ENCODE results near the gene MYDGF.

Gene MYDGF

GRCh38 chr19:4678881-4679790 is 9.0 kb upstream of the MYDGF start:
- no peak for DNase-seq (ENCODE audit: low spot score)
- in situ Hi-C loops (cut with MboI; ENCODE audit: low pct_unique_long_range_greater_than_20kb, low sequenced_read_pairs, unreplicated experiment) = no loop called here
- TF ChIP-seq CTCF (IDR thresholded peaks at IDR 0.05; ENCODE audit: extremely low read depth, insufficient read depth, missing control alignments) = no peak

GRCh38 chr19:4676955-4677731 is 7.0 kb upstream of the MYDGF start:
- TF ChIP-seq CTCF (IDR thresholded peaks at IDR 0.05; ENCODE audit: extremely low read depth, insufficient read depth, missing control alignments) = peak; percentile 33
- in situ Hi-C loops (cut with MboI; ENCODE audit: low pct_unique_long_range_greater_than_20kb, low sequenced_read_pairs, unreplicated experiment) = no loop called here
- DNase-seq (ENCODE audit: low spot score) = no peak

- no peak for DNase-seq (ENCODE audit: low spot score)
- TF ChIP-seq CTCF (IDR thresholded peaks at IDR 0.05; ENCODE audit: extremely low read depth, insufficient read depth, missing control alignments) = no peak
- in situ Hi-C loops (cut with MboI; ENCODE audit: low pct_unique_long_range_greater_than_20kb, low sequenced_read_pairs, unreplicated experiment) = no loop called here
These were observed 5.2 kb upstream of the MYDGF start for GRCh38 chr19:4675346-4675745.

GRCh38 chr19:4673726-4674125 is 3.6 kb upstream of the MYDGF start:
- no peak for TF ChIP-seq CTCF (IDR thresholded peaks at IDR 0.05; ENCODE audit: extremely low read depth, insufficient read depth, missing control alignments)
- in situ Hi-C loops (cut with MboI; ENCODE audit: low pct_unique_long_range_greater_than_20kb, low sequenced_read_pairs, unreplicated experiment) = no loop called here

GRCh38 chr19:4673216-4673615 is 3.1 kb upstream of the MYDGF start:
- DNase-seq (ENCODE audit: low spot score) = no peak
- in situ Hi-C loops (cut with MboI; ENCODE audit: low pct_unique_long_range_greater_than_20kb, low sequenced_read_pairs, unreplicated experiment) = no loop called here
- no peak for TF ChIP-seq CTCF (IDR thresholded peaks at IDR 0.05; ENCODE audit: extremely low read depth, insufficient read depth, missing control alignments)

More at GRCh38 chr19:4673726-4674125, 3.6 kb upstream of the MYDGF start:
- no peak for DNase-seq (ENCODE audit: low spot score)

- in situ Hi-C loops (cut with MboI; ENCODE audit: low pct_unique_long_range_greater_than_20kb, low sequenced_read_pairs, unreplicated experiment) = no loop called here
- no peak for DNase-seq (ENCODE audit: low spot score)
These were observed 1.2 kb upstream of the MYDGF start for GRCh38 chr19:4671185-4671851.

More at GRCh38 chr19:4671185-4671851, 1.2 kb upstream of the MYDGF start:
- no peak for TF ChIP-seq CTCF (IDR thresholded peaks at IDR 0.05; ENCODE audit: extremely low read depth, insufficient read depth, missing control alignments)
